Measurements from ENCODE around the gene GRAMD4.
A peak's percentile ranks its signal among the peaks of the same experiment; 100 is the strongest.

Gene GRAMD4

DNA sequence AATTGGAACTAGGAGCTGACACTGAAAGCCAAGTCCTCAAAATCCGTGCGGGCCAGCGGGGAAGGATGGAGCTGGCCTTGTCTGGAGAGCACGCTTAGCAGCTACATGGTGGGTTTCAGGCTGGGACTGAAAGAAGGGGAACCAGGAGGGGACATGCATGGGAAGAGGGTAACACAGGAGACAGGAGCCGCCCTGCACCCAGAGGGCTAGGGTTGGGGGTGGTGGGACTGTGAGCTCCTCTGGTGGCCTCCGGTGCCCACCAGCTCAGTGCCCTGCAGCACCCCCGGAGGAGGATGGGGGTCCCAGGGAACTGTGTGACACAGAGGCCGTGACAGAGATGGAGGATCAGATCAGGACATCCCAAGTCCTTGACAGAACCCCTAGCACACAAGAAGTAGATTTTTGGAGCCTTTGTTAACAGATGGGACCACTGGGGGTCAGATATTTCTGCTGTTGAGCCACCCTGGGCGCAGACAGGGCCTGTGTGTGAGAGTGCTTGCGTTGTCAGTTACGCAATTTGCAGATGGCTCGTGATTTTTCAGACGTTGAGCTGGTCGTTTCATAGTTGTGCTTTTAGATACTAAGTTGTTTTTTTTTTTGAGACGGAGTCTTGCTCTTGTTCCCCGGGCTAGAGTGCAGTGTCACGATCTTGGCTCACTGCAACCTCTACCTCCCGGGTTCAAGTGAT, 21.3 kb upstream of the GRAMD4 start:
- no peak for DNase-seq

DNA sequence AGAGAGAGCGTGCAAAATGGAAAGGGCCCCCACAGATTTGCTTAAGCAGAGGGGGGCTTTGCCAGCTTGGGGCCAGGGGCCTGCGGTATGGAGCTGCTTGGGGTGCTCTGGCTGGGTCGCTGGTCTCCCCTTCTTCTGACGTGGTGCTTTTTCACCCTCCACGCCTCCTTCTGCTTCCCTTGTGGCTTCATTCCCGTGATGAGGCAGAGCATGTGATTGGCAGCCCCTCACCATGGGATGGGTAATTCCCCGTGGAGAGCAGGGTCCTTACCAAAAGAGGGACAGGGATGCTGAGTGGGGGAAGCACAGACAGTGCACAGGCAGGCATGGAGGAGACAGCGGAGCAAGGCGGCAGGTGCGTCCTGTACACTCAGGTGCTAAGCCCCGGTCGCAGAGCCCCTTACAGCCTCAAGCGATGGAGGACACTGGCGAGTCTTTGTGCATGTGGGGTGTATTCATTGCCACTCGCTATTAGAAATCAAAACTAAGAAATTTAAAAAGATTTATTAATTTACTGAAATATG, 19.9 kb upstream of the GRAMD4 start:
- no peak for DNase-seq

DNA sequence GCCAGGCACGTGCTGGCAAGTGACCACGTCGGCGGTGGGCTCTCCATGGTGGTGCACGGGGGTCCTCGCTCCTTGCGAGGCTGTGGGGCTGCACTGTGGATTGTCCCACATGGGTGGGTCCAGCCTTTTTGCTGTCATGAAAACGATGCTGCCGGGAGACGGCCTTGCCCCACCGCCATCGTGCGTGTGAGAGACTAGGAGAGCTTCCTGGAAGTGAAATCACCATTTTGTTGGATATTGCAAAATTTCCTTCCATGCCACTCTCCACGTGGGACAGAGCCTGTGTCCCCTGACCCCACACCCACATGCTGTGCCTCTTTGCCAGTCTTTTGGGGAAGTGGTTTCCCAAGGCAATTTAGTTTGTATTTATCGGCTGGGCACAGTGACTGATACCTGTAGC, 18.2 kb upstream of the GRAMD4 start:
- no peak for DNase-seq

DNA sequence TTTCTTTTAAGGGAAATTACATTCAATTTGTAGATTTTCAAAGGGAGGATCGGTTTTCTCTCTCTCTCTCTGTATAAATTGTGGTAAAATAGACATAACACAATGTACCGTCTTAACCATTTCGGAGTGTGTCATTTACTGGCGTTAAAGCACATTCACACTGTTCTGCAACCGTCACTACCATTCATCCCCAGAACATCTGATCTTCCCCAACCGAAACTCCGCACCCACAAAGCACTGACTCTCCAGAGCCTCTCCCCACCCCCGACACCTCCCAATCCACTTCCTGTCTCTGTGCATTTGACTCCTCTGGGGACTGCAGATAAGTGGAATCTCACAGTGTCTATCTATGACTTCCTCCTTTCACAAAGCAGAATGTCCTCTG, 15.9 kb upstream of the GRAMD4 start:
- DNase-seq, result peak in 1 of 2 donors; percentile 32

DNA sequence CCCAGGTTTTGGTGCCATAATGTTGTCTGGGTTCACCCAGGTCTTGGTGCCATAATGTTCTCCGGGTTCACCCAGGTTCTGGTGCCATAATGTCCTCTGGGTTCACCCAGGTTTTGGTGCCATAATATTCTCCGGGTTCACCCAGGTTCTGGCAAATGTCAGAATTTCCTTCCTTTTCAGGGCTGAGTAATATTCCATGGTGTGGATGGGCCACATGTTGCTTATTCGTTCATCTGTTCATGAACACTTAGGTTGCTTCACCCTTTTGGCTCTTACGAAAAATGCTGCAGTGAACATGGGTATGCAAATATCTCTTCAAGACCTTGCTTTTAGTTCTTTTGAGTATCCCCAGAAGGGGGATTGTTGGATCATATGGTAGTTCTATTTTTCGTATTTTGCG, 15.1 kb upstream of the GRAMD4 start:
- DNase-seq, result no peak

DNA sequence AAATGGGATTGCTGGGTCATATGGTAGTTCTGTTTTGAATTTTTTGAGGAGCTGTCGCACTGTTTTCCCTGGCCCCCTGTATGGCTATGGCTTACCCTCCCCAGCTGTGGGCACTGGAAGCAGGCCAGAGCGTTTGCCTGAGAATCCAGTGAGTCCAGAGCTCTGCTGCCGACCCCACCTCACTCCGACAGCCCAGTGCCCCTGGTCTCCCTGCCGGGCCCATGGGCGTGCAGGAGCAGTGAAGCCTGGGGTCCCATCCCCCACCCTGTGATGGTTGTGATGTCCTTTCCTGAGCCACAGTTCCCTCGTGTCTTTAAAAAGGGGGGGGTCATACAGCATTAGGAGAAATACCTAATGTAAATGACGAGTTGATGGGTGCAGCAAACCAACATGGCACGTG, 13.3 kb upstream of the GRAMD4 start:
- no peak for DNase-seq

DNA sequence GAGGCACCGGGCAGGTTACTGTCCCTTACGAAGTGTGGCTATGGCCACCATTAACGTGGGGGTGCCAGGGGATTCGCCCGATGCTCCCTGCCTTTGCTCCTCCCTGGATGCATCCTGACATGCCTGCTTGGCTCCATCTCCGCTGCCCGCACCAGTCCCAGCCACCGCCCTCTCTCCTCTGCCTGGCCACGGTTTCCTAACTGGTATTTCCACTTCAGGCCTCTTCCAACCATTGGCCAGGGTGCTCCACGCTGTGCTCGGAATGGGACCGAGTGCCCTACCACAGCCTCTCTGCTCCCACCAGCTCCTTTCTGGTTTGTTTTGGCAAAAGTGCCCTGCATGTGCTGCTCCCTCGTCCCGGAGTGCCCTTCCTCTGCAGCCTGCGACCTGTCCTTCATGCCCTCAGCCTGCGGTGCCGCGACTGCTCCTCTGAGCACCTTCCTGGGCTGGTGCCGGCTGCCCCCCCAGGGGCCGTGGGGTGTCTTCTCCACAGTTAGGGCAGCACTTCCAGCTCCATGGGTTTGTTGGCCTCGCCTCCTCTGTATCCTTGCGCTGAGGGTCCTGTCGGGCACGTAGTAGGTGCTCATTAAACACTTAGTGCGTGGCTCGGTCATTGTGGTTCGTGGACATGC, 12.6 kb upstream of the GRAMD4 start:
- DNase-seq, result no peak

DNA sequence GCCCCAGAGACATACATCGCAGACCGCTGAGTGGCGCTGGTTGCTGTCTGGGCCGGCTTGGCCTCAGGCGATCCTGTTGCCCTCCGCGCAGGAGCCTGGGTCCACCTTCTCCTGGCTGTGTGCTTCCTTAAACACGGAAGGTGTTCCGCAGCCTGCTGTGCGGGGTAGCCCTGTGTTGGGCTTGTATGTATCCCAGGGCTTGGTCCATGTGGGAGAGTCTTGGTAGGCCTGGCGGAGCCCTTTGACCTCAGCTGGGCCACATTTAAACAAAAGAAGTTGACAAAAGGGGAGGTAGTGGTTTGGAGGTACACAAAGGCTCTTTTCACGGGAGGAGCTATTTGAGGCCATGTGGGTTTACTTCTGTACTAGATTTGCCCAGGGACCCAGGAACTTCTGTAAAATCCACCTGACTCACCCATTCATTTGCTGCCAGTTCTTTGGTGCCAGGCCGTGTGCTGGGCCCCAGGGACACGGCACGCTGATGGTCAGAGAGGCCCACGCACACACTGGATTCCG, 11.0 kb upstream of the GRAMD4 start:
- no peak for DNase-seq

DNA sequence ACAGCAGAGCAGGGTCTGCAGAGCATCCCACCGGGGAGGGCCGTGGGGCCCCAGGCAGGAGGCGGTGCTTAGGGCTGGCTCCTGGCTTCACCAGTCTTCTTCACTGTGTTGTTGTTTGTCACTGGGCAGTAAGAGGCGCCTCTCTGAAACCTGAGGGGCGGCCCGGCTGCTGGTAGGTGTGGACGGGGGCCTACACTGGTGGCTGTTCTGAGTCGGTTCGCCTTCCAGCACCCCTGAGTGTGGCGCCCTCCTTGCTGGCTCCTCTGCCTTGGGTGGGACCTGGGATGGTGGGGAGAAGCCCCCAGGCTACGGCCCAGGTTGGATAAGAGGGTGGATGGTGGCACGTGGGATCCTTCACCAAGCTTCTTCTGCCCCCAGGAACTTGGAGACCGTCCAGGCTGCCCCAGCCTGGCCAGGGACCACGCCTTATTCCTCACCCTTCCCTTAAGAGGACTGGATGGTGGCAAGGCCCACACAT, 10.4 kb upstream of the GRAMD4 start:
- DNase-seq, result no peak

DNA sequence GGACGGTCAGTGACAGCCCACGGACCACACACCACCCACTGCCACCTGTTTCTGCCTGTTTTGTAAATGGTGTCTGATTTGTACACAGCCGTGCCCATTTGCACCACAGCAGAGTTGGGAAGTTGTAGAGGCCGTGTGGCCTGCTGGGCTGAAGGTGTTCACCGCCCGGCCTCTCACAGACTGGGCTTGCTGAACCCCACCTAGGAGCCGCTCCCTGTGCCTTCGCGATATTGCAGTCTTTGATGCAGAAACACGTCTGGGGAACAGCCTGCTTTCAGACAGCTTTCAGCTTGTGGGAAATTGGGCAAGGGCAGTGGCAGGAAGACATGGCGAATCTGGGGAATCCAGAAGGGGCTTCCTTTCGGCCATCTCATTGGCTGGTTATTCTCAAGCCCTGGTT, 9.8 kb upstream of the GRAMD4 start:
- no peak for DNase-seq

DNA sequence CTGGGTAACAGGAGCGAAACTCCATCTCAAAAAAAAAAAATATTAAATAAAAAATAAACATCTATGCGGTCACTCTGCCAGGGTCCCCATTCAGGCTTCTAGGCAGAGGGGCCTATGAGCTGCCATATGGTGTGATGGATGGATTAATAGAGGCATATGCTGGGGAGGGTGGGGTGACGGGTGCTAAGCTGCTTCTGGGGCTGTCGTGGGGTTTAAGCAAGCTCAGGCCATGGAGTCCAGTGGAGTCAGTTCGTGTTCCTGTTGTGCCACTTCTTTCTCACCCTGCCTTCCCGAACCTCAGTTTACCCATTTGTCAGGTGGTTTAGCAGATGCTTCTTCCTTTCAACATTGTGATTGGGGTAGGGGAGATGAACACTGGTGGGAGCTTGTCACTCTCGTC, 9.0 kb upstream of the GRAMD4 start:
- no peak for DNase-seq

DNA sequence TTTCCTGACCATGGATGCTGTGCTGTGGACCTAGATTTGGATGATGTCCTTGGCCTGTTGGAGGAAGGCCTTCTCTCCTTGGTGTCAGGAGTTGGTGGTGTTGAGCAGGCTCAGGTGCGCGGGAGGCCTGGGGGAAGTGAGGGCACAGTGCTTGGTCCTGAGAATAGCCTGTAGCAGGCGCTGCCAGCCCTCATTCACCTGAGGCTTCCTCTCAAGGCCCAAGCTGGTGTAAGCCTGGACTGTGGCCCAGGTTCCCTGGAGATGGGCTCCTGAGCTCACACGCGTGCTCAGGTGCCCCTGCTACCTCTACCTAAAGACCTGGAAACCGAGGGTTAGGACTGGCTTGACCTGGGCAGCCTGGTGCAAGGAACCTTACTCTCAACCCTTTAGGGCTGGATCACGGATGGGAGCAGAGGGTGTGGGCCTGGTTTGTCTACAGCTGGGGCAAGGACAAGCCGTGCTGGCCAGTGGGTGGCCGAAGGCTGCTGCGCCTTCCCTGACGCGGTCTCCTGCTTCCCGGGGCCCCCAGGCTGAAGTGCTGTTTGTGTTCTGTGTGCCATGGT, 7.8 kb upstream of the GRAMD4 start:
- no peak for DNase-seq

DNA sequence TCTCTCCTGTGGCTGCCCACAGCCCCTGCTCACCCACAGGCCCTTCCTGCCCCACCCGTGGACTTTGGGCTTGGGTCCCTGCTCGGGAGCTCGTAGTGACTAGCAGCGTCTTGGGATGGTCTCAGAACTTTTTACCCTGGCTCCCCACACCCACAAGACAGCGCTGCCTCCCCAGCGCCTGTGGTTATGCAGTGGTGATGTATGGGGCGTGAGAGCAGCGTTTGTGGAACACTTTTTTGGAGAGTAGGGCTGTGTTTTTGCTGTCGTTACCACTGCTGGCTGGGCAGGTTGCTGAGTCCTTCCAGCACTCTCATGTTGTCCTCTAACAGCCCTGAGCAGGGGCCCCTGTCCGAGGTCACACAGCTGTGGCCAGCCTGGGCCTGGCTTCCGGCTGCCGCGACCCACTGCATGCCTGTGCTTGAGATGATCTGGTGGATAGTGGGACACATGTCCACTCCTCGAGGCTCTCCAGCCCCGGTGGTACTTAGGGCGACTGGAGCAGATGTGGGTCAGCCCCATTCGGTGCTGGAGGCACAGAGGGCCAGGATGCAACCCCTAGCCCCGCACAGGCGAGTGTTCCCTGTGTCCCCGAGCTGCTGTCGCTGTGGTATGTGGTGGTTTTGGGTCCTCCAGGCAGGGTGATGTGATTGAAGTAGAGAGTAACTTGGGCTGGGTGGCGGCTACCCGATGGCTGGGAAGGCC, 7.1 kb upstream of the GRAMD4 start:
- DNase-seq, result no peak

DNA sequence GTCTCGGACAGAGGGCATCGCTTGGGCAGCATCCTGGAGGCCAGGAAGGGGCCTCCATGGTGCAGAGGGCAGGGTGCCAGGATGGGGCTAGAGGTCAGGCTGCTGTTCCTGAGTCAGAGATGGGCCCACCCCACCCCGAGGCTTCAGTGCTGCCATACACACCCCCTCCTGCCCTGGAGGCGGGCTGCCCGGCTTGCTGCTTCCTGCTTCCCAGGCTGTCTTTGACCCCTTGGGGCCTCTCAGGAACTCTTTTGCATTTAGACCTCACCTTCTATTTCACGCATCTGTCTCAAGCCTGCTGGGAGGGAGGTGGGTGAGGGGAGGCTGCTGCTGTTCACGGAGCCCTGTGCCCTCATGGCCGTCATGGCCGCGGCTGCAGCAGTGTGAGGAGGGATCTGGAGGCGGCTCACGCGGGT, 6.6 kb upstream of the GRAMD4 start:
- no peak for DNase-seq

DNA sequence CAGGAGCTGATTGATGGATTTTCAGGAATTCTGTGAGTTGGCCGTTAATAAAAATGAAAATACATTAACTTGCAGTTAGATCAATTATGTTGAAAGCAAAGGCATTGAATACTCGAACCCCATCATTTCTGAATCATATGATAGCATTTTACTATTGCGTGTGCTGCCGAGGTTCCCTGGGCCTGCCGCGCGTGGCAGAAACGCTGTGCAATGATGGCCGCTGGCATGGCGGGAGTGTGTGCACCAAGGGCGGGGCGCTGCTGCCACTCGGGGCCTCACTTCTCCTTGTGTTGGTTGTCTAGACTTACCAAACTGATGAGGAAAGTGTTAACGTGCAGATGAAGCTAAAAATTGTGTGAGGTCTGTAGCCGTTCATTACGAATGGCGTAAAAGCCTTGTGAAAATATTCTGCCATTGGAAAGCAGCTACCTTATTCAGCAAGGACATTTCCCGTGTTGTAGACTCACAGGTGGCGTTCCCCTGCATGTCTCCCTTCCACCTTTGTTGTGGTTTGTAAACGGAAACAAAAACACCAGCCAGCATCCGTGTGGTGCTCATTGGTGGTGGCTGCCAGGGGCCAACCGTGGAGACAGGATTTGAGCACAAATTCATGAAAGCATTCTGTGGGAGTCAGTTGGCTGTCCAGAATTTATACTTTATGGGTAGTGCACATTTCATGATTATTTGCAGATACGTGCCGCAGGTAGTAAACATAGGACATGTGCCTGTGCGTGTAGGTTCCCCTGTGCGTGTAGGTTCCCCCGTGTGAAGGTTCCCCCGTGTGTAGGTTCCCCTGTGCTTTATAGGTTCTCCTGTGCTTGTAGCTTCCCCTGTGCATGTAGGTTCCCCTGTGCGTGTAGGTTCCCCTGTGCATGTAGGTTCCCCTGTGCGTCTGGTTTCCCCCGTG, 5.9 kb upstream of the GRAMD4 start:
- no peak for DNase-seq

DNA sequence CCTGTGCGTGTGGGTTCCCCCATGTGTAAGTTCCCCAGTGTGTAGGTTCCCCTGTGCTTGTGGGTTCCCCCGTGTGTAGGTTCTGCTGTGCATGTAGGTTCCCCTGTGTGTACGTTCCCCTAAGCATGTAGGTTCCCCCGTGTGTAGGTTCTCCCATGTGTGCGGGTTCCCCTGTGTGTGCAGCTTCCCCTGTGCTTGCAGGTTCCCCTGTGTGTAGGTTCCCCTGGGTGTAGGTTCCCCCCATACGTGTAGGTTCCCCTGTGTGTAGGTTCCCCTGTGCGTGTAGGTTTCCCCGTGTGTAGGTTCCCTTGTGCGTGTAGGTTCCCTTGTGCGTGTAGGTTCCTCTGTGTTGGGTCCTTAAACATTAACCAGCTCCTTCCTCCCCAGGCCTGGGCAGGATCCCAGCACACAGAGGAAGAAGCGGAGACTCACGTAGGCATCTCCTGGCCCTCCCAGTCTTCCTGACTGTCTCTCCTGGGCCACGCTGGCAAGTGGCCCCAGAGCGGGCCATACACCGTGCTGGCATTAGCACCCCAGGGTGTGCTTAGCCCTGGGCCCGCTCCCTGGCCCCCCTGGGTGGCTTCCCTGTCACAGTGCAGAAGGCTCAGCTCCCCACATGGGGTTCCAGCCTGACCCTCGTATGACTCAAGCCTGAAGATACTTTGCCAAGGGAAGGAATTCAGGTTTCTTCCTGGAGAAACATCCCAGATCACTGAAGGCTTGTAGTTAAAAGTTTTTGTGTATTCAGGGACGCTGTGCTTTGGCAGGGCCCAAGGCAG, 2.8 kb upstream of the GRAMD4 start:
- no peak for DNase-seq

DNA sequence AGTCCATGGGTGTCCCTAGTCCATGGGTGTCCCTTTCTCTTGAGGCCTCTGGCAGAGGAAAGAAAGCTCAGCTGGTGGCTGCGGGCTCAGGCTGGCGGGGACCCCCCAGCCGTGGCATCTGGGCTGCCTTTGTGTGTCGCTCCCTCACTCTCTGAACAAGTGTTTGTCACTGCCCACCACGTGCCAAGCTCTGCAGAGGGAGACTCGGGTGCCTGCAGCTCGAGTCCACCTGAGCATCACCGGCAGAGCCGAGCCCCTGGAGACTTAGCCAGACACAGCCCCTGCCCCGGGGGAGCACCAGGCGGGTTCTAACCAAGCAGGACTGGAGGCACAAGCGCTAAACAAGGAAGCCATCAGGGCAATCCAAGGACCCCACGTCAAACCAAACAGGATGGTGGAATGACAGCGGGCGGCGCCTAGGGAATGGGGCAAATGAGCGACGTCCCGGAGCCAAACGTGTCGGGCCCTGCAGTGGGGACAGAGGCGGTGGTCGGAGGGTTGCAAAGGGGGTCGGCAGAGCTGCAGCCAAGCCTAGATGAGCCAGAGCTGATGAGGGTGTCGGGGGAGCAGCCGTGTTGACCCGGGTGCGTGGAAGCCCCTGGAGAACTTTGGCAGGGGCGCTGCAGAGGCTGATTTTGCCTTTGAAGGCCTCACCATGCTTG, 2.1 kb upstream of the GRAMD4 start:
- DNase-seq, result no peak

DNA sequence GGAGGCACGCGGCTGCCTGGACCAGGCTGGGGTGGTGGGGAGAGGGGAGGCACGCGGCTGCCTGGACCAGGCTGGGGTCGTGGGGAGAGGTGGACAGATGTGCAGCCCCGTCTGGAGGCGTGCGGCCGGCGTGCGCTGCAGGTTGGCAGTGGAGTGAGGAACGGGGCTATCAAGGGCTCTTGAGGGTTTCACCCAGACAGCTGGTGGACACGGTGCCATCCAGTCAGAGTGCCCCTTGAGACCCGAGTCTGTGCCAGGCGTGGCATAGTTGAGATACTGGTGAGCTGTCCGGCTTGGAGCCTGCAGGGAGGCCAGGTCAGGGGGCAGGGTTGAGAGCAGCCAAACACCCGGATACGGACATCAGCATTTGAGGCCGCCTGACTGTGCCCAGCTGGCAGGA, 1.5 kb upstream of the GRAMD4 start:
- DNase-seq, result no peak

DNA sequence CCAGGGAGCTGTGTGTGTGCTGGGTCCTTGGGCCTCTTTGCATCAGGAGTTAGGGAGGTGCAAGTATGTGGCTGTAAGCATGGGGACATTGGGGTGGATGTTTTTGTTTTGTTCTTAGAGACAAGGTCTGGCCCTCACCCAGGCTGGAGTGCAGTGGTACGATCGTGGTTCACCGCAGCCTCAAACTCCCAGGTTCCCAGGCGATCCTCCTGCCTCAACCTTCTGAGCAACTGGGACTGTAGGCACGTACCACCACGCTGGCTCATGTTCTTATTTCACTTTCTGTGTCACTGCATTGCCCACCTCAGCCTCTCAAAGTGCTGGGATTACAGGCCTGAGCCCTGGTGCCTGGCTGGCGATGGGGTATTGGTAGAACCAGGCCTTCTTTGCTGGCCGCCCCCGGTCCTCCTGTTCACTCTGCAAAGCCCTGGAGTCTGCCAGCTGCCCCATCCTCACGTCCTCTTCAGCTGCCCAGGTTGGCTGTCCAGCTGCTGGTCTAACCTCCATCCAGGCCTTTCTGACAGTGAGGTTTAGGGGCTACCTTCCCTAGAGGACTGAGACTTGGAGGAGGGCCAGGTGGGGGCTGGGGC, 851 bp upstream of the GRAMD4 start:
- peak in 1 of 2 donors; percentile 5 for DNase-seq

DNA sequence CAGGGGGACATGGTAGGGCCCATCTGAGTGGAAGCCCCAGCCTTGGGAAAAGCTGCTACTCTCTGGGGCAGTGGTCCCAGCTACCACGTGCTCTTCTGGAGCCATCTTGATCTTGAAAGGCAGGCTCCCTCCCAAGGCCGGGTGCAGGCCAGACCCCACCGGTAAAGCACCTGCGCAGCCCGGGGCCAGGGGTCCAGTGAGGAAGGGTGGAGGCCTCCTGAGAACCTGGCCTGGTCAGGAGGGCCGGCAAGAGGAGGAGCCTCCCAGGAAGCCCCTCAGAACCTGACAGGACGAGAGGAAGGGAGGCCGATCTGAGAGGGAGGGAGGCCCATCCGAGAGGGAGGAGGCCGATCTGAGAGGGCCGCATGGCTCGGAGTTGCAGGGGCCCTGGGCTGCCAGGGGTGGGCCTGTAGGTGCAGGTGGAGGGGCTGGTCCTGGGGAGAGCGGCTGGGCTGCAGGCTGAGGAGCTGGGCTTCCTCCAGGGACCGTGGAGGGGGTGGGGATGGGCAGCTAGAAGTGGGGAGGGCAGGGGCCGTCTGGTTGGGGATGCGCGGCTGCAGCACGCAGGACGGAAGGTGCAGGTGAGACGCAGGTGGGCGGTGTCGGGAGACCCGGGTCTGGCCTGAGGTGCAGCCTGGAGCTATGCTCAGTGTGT, 529 bp downstream of the GRAMD4 start:
- no peak for DNase-seq
